ENCODE data around the gene MDP1.

DNA sequence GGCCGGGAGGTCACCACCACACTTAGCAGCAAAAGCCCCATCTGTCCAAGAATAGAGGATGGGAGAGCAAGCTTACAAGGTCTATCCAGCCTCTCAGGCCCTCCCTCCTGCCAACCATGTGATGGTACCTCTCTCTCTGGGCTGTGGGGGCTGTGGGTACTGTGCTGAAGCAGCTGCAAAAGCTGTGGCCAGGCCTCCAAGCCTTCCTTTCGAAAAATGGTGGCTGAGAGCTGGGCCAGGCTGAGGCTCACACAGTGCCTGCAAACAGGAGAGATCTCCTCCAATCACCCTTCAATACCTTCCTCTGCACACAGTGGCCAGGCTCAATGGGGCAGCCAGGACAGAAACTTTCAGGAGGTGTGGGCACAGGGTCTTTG lies 28.3 kb downstream of the MDP1 start:
- TF ChIP-seq, protein P1, sequence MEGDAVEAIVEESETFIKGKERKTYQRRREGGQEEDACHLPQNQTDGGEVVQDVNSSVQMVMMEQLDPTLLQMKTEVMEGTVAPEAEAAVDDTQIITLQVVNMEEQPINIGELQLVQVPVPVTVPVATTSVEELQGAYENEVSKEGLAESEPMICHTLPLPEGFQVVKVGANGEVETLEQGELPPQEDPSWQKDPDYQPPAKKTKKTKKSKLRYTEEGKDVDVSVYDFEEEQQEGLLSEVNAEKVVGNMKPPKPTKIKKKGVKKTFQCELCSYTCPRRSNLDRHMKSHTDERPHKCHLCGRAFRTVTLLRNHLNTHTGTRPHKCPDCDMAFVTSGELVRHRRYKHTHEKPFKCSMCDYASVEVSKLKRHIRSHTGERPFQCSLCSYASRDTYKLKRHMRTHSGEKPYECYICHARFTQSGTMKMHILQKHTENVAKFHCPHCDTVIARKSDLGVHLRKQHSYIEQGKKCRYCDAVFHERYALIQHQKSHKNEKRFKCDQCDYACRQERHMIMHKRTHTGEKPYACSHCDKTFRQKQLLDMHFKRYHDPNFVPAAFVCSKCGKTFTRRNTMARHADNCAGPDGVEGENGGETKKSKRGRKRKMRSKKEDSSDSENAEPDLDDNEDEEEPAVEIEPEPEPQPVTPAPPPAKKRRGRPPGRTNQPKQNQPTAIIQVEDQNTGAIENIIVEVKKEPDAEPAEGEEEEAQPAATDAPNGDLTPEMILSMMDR (conservative IDR thresholded peaks at IDR 0.05 in 1 of 2, IDR thresholded peaks at IDR 0.05 in 1 of 2; ENCODE audit: extremely low read depth in 1 of 2, insufficient read depth in 1 of 2, low read depth in 1 of 2, low read length in 2 of 2): no peak
- no peak for TF ChIP-seq EZH2 (IDR thresholded peaks at IDR 0.05; ENCODE audit: borderline replicate concordance, low read length)
